Pancreas (tissue), 10 donors: ENCODE measurements around the gene ETFBKMT. TPM values are rescaled to one million over a fixed set of nuclear protein-coding genes. Genes with fewer than 3 reads are reported as not detected.

Source experiments
- ATAC-seq, 4 donors: fragments of 200-7000 bp; cut with Tn5 transposase; one replicate each; pipeline versions ENCODE4 v1.8.0 to v1.9.1; 2020; ENCODE audit warnings: mild to moderate bottlenecking in 4 of 4, moderate library complexity in 4 of 4
- DNase-seq, 6 donors: peaks; one replicate each; pipeline ENCODE4 v3.0.0-alpha.2; 2020
- FAIRE-seq: peaks from 2 replicates; lab custom pipeline; 2012; peaks lifted over from hg19 to GRCh38; lab: Jason Lieb, UNC
- H3K27ac ChIP-seq, 4 donors: fragments of 200-600 bp; sonication (generic); 1 replicate in 3 of 4; 2 replicates in 1 of 4; pipeline versions ENCODE4 v1.5.0 to v1.8.0; 2020
- H3K27me3 ChIP-seq, 4 donors: fragments of 200-600 bp; one replicate each; pipeline ENCODE4 v1.8.0; 2021
- H3K36me3 ChIP-seq, 3 donors: fragments of 200-600 bp; sonication (generic) in 1 of 3; one replicate each; pipeline versions ENCODE4 v1.5.0 to v1.8.0; 2020 to 2021
- H3K4me1 ChIP-seq, 3 donors: fragments of 200-600 bp; one replicate each; pipeline ENCODE4 v1.8.0; 2021
- H3K4me3 ChIP-seq, 4 donors: fragments of 200-600 bp; sonication (generic) in 2 of 4; one replicate each; pipeline versions ENCODE4 v1.5.0 to v1.8.0; 2020 to 2021
- H3K9me3 ChIP-seq, 4 donors: fragments of 200-600 bp; one replicate each; pipeline ENCODE4 v1.8.0; 2021
- WGBS, 2 donors: extraction: QIAGEN DNeasy Blood & Tissue Kit; methylation state at CpG; one replicate each; pipeline ENCODE4 v1.1.7; 2013; 5-methylcytosine and 5-hydroxymethylcytosine counted together
- intact Hi-C, 3 donors: fragments of 100-400 bp; cut with DNase I; formaldehyde crosslinking; loops; one replicate each; pipeline versions ENCODE4 v1.11.1 to v1.14.2; 2022
- polyA plus RNA-seq, 2 donors: library from polyadenylated mRNA; stranded (reverse); fragments of 200-250 nt; gene quantifications; one replicate each; pipeline ENCODE4 v1.2.3, GENCODE V29; 2013
- total RNA-seq, 6 donors: library from RNA; stranded (reverse); fragmentation: NEBNext Ultra II Directional in 4 of 6; extraction: Animal tissue kit (Norgen Biotek cat#: 25700) in 4 of 6; gene quantifications; one replicate each; pipeline versions ENCODE4 v1.2.1 to v1.2.4, GENCODE V29; 2021 to 2023
- TF ChIP-seq, protein P1 (sequence below), 4 donors: fragments of 200-600 bp; sonication (generic) in 3 of 4; IDR thresholded peaks; one replicate each; pipeline versions ENCODE4 v1.5.0 to v1.8.0; 2021; ENCODE audit warnings: antibody characterized with exemption in 4 of 4
- donor health status: healthy with polysubstance abuse.
- donor health status: DM: no; HTN: no; CAD: no; lungs with moderate emphysema.
- donor health status: DM: no; HTN: no; CAD: no.
- donor health status: control.
- donor health status: control.
- donor health status: Bipolar disorder and iron deficiency.
- donor health status: DM: yes; HTN: yes; CAD: no.
- donor health status: DM: no; HTN: no; CAD: no.
- donor health status: DM: no; HTN: no; CAD: no.
- donor health status: DM: yes; HTN: yes; CAD: no.

ETFBKMT gene
- total and polyA plus RNA-seq, 8 donors = 1.8 to 4.6 (median 2.9) TPM

DNA sequence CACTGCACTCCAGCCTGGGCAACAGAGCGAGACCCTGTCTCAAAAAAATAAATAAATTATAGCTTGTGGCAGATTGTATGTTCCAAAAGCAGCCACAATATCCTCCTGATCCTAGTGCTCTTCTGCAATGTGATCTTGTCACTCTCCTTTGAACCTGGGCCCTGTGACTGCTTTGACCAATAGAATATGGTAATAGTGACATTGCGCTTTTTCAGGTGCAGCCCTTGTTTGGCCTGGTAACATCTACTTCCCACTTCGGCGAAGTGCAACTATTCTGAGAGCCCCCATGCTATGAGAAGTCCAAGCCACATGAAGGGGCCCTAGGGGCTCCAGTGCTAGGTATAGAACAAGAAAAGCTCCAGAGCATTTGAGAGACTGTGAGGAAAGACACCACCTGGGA, 37.5 kb upstream of the ETFBKMT start:
- TF ChIP-seq, protein P1, sequence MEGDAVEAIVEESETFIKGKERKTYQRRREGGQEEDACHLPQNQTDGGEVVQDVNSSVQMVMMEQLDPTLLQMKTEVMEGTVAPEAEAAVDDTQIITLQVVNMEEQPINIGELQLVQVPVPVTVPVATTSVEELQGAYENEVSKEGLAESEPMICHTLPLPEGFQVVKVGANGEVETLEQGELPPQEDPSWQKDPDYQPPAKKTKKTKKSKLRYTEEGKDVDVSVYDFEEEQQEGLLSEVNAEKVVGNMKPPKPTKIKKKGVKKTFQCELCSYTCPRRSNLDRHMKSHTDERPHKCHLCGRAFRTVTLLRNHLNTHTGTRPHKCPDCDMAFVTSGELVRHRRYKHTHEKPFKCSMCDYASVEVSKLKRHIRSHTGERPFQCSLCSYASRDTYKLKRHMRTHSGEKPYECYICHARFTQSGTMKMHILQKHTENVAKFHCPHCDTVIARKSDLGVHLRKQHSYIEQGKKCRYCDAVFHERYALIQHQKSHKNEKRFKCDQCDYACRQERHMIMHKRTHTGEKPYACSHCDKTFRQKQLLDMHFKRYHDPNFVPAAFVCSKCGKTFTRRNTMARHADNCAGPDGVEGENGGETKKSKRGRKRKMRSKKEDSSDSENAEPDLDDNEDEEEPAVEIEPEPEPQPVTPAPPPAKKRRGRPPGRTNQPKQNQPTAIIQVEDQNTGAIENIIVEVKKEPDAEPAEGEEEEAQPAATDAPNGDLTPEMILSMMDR (IDR thresholded peaks at IDR 0.05) = no peak
- no peaks in the 10 kb centered on the region for H3K4me1 ChIP-seq
- no peaks in the 10 kb centered on the region for H3K9me3 ChIP-seq
- no peaks in the 10 kb centered on the region for H3K27me3 ChIP-seq
- no peak for DNase-seq
- no peak overlapping the region for H3K27ac ChIP-seq
- intact Hi-C loops = no loop called here
- no peak for FAIRE-seq
- no peaks in the 10 kb centered on the region for H3K36me3 ChIP-seq
- H3K4me3 ChIP-seq = no peak overlapping the region
- no peak for ATAC-seq
- 95 to 96% methylated on average over 4 of the region's 4 CpGs for WGBS, 2 donors

DNA sequence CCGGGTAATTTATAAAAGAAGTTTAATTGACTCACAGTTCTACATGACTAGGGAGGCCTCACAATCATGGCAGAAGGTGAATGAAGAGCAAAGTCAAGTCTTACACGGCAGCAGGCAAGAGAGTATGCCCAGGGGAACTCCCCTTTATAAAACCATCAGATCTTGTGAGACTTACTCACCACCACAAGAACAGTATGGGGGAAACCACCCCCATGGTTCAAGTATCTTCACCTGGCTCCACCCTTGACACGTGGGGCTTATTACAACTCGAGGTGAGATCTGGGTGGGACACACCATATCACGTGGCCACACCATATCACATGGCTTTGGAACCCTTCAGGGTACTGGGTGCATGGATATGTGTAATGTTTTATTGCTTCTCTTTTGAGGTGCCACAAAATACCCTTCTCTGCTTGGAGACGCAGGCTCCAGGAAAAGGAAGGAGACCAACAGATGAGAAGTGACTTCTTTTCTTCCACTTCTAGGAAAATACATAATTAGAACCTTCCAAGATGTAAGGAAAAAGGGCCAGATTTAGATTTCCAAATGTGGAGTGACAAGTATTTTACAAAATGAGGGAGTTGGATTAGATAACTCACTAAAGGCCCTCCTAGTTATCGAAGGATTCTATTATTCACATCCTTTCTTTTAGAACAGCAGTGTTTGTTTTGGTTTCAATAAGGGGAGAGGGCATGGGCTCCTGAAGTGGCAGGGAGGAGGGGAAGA, 33.1 kb upstream of the ETFBKMT start:
- ATAC-seq = no peak
- Histone ChIP-seq H3K4me1 (peaks cover 0 to 12% (median 5%) of the 10 kb centered on the region in 3 donors), H3K4me3 (no peak overlapping the region), H3K36me3 (no peaks in the 10 kb centered on the region), H3K9me3 (no peaks in the 10 kb centered on the region), H3K27me3 (no peaks in the 10 kb centered on the region), H3K27ac (no peak overlapping the region)
- no peak for DNase-seq
- no peak for FAIRE-seq
- 80 to 88% methylated on average over 7 of the region's 7 CpGs for WGBS, 2 donors
- intact Hi-C loops = no loop called here
- TF ChIP-seq, protein P1 (IDR thresholded peaks at IDR 0.05) = no peak

DNA sequence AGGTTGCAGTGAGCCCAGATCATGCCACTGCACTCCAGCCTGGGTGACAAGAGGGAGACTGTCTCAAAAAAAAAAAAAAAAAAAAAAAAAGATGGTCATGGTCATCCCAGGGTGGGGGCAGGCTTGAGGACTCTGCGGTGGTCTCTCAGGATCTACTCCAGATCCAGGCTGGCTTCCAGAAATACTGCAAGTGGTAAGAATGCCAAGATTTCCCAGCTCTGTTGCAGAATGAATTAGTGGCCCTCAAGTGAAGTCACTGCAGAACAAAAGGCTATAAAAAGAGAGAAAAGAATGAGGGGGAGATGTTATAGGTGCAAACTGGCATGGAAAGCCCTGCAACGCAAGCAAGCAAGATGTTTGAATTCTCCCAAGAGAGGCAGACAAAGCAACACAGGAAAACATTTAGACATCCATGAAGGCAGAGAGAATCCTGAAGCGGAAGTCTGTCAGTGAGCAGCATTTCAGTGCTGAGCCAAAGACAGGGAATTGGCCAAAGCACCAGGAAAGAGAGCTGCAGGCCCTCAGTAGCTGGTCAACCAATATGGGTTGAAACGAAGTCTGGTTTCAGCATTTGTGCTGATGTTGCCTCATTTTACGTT, 31.9 kb upstream of the ETFBKMT start:
- no peaks in the 10 kb centered on the region for H3K9me3 ChIP-seq
- no peak overlapping the region for H3K27ac ChIP-seq
- TF ChIP-seq, protein P1 (IDR thresholded peaks at IDR 0.05) = no peak
- DNase-seq (no peak), FAIRE-seq (no peak), ATAC-seq (no peak)
- no peaks in the 10 kb centered on the region for H3K36me3 ChIP-seq
- no peaks in the 10 kb centered on the region for H3K27me3 ChIP-seq
- intact Hi-C loops = no loop called here
- peaks cover 0 to 12% (median 5%) of the 10 kb centered on the region in 3 donors for H3K4me1 ChIP-seq
- H3K4me3 ChIP-seq = no peak overlapping the region
- WGBS, 2 donors = 91 to 93% methylated on average over 5 of the region's 5 CpGs

DNA sequence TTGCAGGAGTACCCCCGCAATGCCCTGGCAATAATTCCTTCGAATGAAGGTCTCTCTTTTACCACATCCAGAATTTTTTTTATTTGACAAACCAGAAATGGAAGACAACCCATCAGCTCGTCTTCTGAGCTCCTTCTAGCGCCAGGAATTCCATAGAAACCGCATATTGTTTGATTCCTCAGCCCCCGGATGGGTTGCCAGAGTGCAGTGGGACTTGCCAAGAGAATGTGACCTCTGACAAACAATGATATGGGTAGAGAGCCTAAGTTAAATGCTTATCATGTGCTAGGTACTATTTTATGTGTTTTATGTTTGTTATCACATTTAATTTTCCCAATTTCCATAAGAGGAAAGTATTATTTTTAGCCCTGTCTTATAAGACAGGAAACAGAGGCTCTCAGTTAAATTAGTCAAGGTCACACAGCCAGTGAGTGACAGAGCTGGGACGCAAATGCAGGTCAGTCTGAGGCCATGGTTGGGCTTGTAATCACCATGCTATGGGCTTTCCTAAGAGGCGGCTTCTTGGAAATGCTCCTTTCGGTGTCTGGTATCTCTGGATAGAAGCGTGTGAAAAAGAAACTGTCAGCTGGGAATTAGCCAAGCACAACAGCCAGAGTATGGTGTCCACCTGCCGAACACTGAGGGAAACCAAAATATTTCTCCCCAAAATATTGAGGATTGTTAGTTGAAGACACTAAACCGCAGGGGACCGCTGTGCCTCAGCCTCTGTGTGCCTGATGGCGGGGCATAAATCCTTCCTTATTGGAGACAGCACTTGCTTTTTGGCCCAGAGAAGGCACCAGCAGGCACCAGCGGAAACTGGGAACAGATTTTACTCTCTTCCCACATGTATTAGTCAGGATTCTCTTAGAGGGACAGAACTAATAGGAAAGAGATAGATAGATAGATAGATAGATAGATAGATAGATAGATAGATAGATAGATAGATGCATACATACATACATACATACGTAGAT, 29.4 kb upstream of the ETFBKMT start:
- H3K4me1 ChIP-seq = peaks cover 0 to 12% (median 5%) of the 10 kb centered on the region in 3 donors
- no peak for FAIRE-seq
- DNase-seq = peak in 3 of 6 donors; percentile 36 to 61 (median 60)
- peak overlapping the region in 1 of 4 donors; percentile 6 for H3K4me3 ChIP-seq
- WGBS, 2 donors = 33 to 38% methylated on average over 16 of the region's 16 CpGs
- TF ChIP-seq, protein P1 (IDR thresholded peaks at IDR 0.05) = no peak
- H3K27ac ChIP-seq = peak overlapping the region in 2 of 4 donors; percentile 51 to 80
- no peaks in the 10 kb centered on the region for H3K9me3 ChIP-seq
- H3K27me3 ChIP-seq = no peaks in the 10 kb centered on the region
- H3K36me3 ChIP-seq = no peaks in the 10 kb centered on the region
- intact Hi-C loops = no loop called here
- peak; percentile 85 to 96 (median 95) for ATAC-seq
